ENCODE data around the gene RBMS1.

RBMS1 gene

GRCh38 chr2:160469164-160469563 lies 24.4 kb downstream of the RBMS1 start:
- Histone ChIP-seq H3F3A (ENCODE audit: control insufficient read depth, insufficient read depth) (no peaks in the 10 kb centered on the region), H3K4me1 (ENCODE audit: control insufficient read depth, low read length) (no peaks in the 10 kb centered on the region), H3K9me2 (replicated peaks; ENCODE audit: control insufficient read depth, low read length) (no peaks in the 10 kb centered on the region), H3K4me2 (ENCODE audit: low read length) (no peak overlapping the region), H3K4me3 (ENCODE audit: low read length) (no peak overlapping the region), H3K27me3 (ENCODE audit: control insufficient read depth, low read length) (peaks cover 3% of the 10 kb centered on the region), H3K9me3 (ENCODE audit: control insufficient read depth, insufficient read depth, low read length) (no peaks in the 10 kb centered on the region), H3K27ac (ENCODE audit: low read depth, low read length) (no peak overlapping the region), H4K20me1 (ENCODE audit: control insufficient read depth, insufficient read depth, low read depth, low read length) (no peaks in the 10 kb centered on the region), H3K36me3 (ENCODE audit: control insufficient read depth, low read length) (no peaks in the 10 kb centered on the region), H3K79me2 (ENCODE audit: control insufficient read depth, low read length) (no peaks in the 10 kb centered on the region)
- TF ChIP-seq CTCF (IDR thresholded peaks at IDR 0.05; ENCODE audit: low read depth, low read length, poor library complexity, severe bottlenecking) (no peak), EZH2phosphoT487 (IDR thresholded peaks at IDR 0.05; ENCODE audit: borderline replicate concordance, low read length) (no peak)

GRCh38 chr2:160467086-160467485 lies 26.5 kb downstream of the RBMS1 start:
- Histone ChIP-seq H3K4me2 (ENCODE audit: low read length) (no peak overlapping the region), H4K20me1 (ENCODE audit: control insufficient read depth, insufficient read depth, low read depth, low read length) (no peaks in the 10 kb centered on the region), H3K27me3 (ENCODE audit: control insufficient read depth, low read length) (peaks cover 3% of the 10 kb centered on the region), H3K4me3 (ENCODE audit: low read length) (no peak overlapping the region), H3F3A (ENCODE audit: control insufficient read depth, insufficient read depth) (no peaks in the 10 kb centered on the region), H3K4me1 (ENCODE audit: control insufficient read depth, low read length) (no peaks in the 10 kb centered on the region), H3K9me2 (replicated peaks; ENCODE audit: control insufficient read depth, low read length) (no peaks in the 10 kb centered on the region), H3K79me2 (ENCODE audit: control insufficient read depth, low read length) (no peaks in the 10 kb centered on the region), H3K9me3 (ENCODE audit: control insufficient read depth, insufficient read depth, low read length) (no peaks in the 10 kb centered on the region), H3K36me3 (ENCODE audit: control insufficient read depth, low read length) (no peaks in the 10 kb centered on the region), H3K27ac (ENCODE audit: low read depth, low read length) (no peak overlapping the region)
- TF ChIP-seq CTCF (IDR thresholded peaks at IDR 0.05; ENCODE audit: low read depth, low read length, poor library complexity, severe bottlenecking) (no peak), EZH2phosphoT487 (IDR thresholded peaks at IDR 0.05; ENCODE audit: borderline replicate concordance, low read length) (no peak)

GRCh38 chr2:160465406-160465805 lies 28.2 kb downstream of the RBMS1 start:
- no peaks in the 10 kb centered on the region for H3F3A ChIP-seq (ENCODE audit: control insufficient read depth, insufficient read depth)
- no peaks in the 10 kb centered on the region for H3K9me3 ChIP-seq (ENCODE audit: control insufficient read depth, insufficient read depth, low read length)
- H3K27me3 ChIP-seq (ENCODE audit: control insufficient read depth, low read length): peaks cover 3% of the 10 kb centered on the region
- no peaks in the 10 kb centered on the region for H3K9me2 ChIP-seq (replicated peaks; ENCODE audit: control insufficient read depth, low read length)
- no peaks in the 10 kb centered on the region for H3K79me2 ChIP-seq (ENCODE audit: control insufficient read depth, low read length)
- TF ChIP-seq CTCF (IDR thresholded peaks at IDR 0.05; ENCODE audit: low read depth, low read length, poor library complexity, severe bottlenecking) (no peak), EZH2phosphoT487 (IDR thresholded peaks at IDR 0.05; ENCODE audit: borderline replicate concordance, low read length) (no peak)
- H3K4me1 ChIP-seq (ENCODE audit: control insufficient read depth, low read length): no peaks in the 10 kb centered on the region
- H4K20me1 ChIP-seq (ENCODE audit: control insufficient read depth, insufficient read depth, low read depth, low read length): no peaks in the 10 kb centered on the region
- no peak overlapping the region for H3K4me3 ChIP-seq (ENCODE audit: low read length)
- no peaks in the 10 kb centered on the region for H3K36me3 ChIP-seq (ENCODE audit: control insufficient read depth, low read length)
- no peak overlapping the region for H3K27ac ChIP-seq (ENCODE audit: low read depth, low read length)
- no peak overlapping the region for H3K4me2 ChIP-seq (ENCODE audit: low read length)

- H3K27ac ChIP-seq (ENCODE audit: low read depth, low read length): no peak overlapping the region
- H3K9me3 ChIP-seq (ENCODE audit: control insufficient read depth, insufficient read depth, low read length): no peaks in the 10 kb centered on the region
- no peaks in the 10 kb centered on the region for H4K20me1 ChIP-seq (ENCODE audit: control insufficient read depth, insufficient read depth, low read depth, low read length)
- no peaks in the 10 kb centered on the region for H3F3A ChIP-seq (ENCODE audit: control insufficient read depth, insufficient read depth)
- TF ChIP-seq EZH2phosphoT487 (IDR thresholded peaks at IDR 0.05; ENCODE audit: borderline replicate concordance, low read length) (no peak), CTCF (IDR thresholded peaks at IDR 0.05; ENCODE audit: low read depth, low read length, poor library complexity, severe bottlenecking) (no peak)
- H3K27me3 ChIP-seq (ENCODE audit: control insufficient read depth, low read length): peaks cover 3% of the 10 kb centered on the region
- H3K4me3 ChIP-seq (ENCODE audit: low read length): no peak overlapping the region
- H3K36me3 ChIP-seq (ENCODE audit: control insufficient read depth, low read length): no peaks in the 10 kb centered on the region
- H3K79me2 ChIP-seq (ENCODE audit: control insufficient read depth, low read length): no peaks in the 10 kb centered on the region
- H3K9me2 ChIP-seq (replicated peaks; ENCODE audit: control insufficient read depth, low read length): no peaks in the 10 kb centered on the region
- no peaks in the 10 kb centered on the region for H3K4me1 ChIP-seq (ENCODE audit: control insufficient read depth, low read length)
- no peak overlapping the region for H3K4me2 ChIP-seq (ENCODE audit: low read length)
Measured at GRCh38 chr2:160465002-160465401, 28.6 kb downstream of the RBMS1 start.

Measured in DOHH2 (cell line).